Activated CD4-positive, alpha-beta T cell treated with anti-CD3 and anti-CD28 coated beads, Interleukin-2, amount 50 U/mL, for 24 hours (primary cell): ENCODE measurements around the gene FOXRED2.
"Not testable (repeated sequence)": the region's sequence is repeated elsewhere in the genome, so short reads cannot be mapped to it uniquely, and the experiment has no call there.

Experiments
- DNase-seq, 2 donors: peaks; one replicate each; pipeline ENCODE4 v3.0.0-alpha.2; 2020; ENCODE audit warnings: low read depth in 1 of 2, low spot score in 1 of 2

Gene FOXRED2

GRCh38 chr22:36506637-36507517 lies at the start of gene FOXRED2:
Gene FOXRED2 (minus strand): TSS chr22:36507040. CDS start chr22:36506422, 618 bp downstream.
- peak; percentile 78 to 80 for DNase-seq

GRCh38 chr22:36554098-36554497 lies 47.3 kb upstream of the FOXRED2 start:
- DNase-seq = no peak

GRCh38 chr22:36552289-36552688 lies 45.4 kb upstream of the FOXRED2 start:
- DNase-seq = no peak

GRCh38 chr22:36550701-36551495 lies 44.1 kb upstream of the FOXRED2 start:
- no peak for DNase-seq

- no peak for DNase-seq
These were observed 42.2 kb upstream of the FOXRED2 start for GRCh38 chr22:36549033-36549432.

- DNase-seq = no peak
These were observed 41.8 kb upstream of the FOXRED2 start for GRCh38 chr22:36548606-36549005.

GRCh38 chr22:36546932-36547331 lies 40.1 kb upstream of the FOXRED2 start:
- no peak for DNase-seq

GRCh38 chr22:36546092-36546804 lies 39.4 kb upstream of the FOXRED2 start:
- DNase-seq = peak in 1 of 2 donors; percentile 3

GRCh38 chr22:36544107-36544620 lies 37.3 kb upstream of the FOXRED2 start:
- no peak for DNase-seq

- DNase-seq = peak; percentile 9 to 40
These were observed 35.1 kb upstream of the FOXRED2 start for GRCh38 chr22:36541831-36542411.

- DNase-seq = no peak
These were observed 34.2 kb upstream of the FOXRED2 start for GRCh38 chr22:36540867-36541642.

- no peak for DNase-seq
These were observed 31.7 kb upstream of the FOXRED2 start for GRCh38 chr22:36538529-36538928.

- DNase-seq = no peak
These were observed 29.9 kb upstream of the FOXRED2 start for GRCh38 chr22:36536717-36537116.

- not testable (repeated sequence) for DNase-seq
These were observed 26.5 kb upstream of the FOXRED2 start for GRCh38 chr22:36533320-36533719.

GRCh38 chr22:36532466-36532865 lies 25.6 kb upstream of the FOXRED2 start:
- DNase-seq = no peak

- peak; percentile 98 for DNase-seq
These were observed 22.2 kb upstream of the FOXRED2 start, which contains the start of gene EIF3D for GRCh38 chr22:36528795-36529751. Gene EIF3D (minus strand): TSS chr22:36529166. CDS start chr22:36526121, 3,045 bp downstream.

- no peak for DNase-seq
These were observed 21.5 kb upstream of the FOXRED2 start for GRCh38 chr22:36528341-36528740.

- no peak for DNase-seq
These were observed 15.8 kb upstream of the FOXRED2 start for GRCh38 chr22:36522662-36523061.

GRCh38 chr22:36520423-36520822 lies 13.6 kb upstream of the FOXRED2 start:
- no peak for DNase-seq
